Loucy (cell line): ENCODE data around the gene EREG.

ENCODE experiments used
- H2AFZ ChIP-seq: fragments of 200-600 bp; sonication (generic); 2 replicates; pipeline ENCODE4 v1.6.0; 2016; ENCODE audit warnings: antibody characterized with exemption, mild to moderate bottlenecking, low read length, moderate library complexity
- H3F3A ChIP-seq: fragments of 200-600 bp; 2 replicates; pipeline ENCODE4 v1.6.0; 2016; ENCODE audit warnings: antibody characterized with exemption, low read depth, mild to moderate bottlenecking
- H3K27me3 ChIP-seq: fragments of 200-600 bp; sonication (generic); 2 replicates; pipeline ENCODE4 v1.6.1; 2014; ENCODE audit warnings: low read length, mild to moderate bottlenecking; ENCODE audit not compliant: insufficient read depth, poor library complexity, severe bottlenecking
- H3K36me3 ChIP-seq: fragments of 200-600 bp; sonication (generic); 2 replicates; pipeline ENCODE4 v1.6.1; 2016; ENCODE audit warnings: low read length; ENCODE audit not compliant: insufficient read depth
- H3K4me1 ChIP-seq: fragments of 200-600 bp; sonication (generic); 2 replicates; pipeline ENCODE4 v1.5.1; 2014; ENCODE audit warnings: low read length, mild to moderate bottlenecking; ENCODE audit not compliant: insufficient read depth, poor library complexity, severe bottlenecking
- H3K4me2 ChIP-seq: fragments of 200-600 bp; sonication (generic); 2 replicates; pipeline ENCODE4 v1.6.0; 2014; ENCODE audit warnings: antibody characterized with exemption, low read length, low read depth, mild to moderate bottlenecking; ENCODE audit not compliant: poor library complexity, severe bottlenecking
- H3K4me3 ChIP-seq: fragments of 200-600 bp; sonication (generic); 2 replicates; pipeline ENCODE4 v1.5.1; 2014; ENCODE audit warnings: low read length, mild to moderate bottlenecking, mixed read lengths; ENCODE audit not compliant: poor library complexity, severe bottlenecking
- H3K79me2 ChIP-seq: fragments of 200-600 bp; sonication (generic); 2 replicates; pipeline ENCODE4 v1.6.1; 2014; ENCODE audit warnings: low read length; ENCODE audit not compliant: insufficient read depth
- H3K9ac ChIP-seq: fragments of 200-600 bp; sonication (generic); 2 replicates; pipeline ENCODE4 v1.6.0; 2014; ENCODE audit warnings: mild to moderate bottlenecking, low read depth, low read length, moderate library complexity; ENCODE audit not compliant: poor library complexity, severe bottlenecking
- H3K9me2 ChIP-seq: fragments of 200-600 bp; sonication (generic); replicated peaks from 2 replicates; pipeline ENCODE4 v1.6.1; 2016; ENCODE audit warnings: low read depth, low read length, mixed read lengths
- H3K9me3 ChIP-seq: fragments of 200-600 bp; sonication (generic); 2 replicates; pipeline ENCODE4 v1.6.1; 2014; ENCODE audit warnings: mild to moderate bottlenecking, antibody characterized with exemption, low read length, low read depth; ENCODE audit not compliant: insufficient read depth
- H4K20me1 ChIP-seq: fragments of 200-600 bp; sonication (generic); 2 replicates; pipeline ENCODE4 v1.6.0; 2014; ENCODE audit warnings: antibody characterized with exemption, low read length, mild to moderate bottlenecking; ENCODE audit not compliant: insufficient read depth, poor library complexity, severe bottlenecking
- CTCF ChIP-seq: fragments of 200-600 bp; sonication (generic); conservative IDR thresholded peaks from 2 replicates; pipeline ENCODE4 v1.5.1; 2014; ENCODE audit warnings: mild to moderate bottlenecking, antibody characterized with exemption, low read length
- EZH2phosphoT487 ChIP-seq: fragments of 200-600 bp; IDR thresholded peaks from 2 replicates; pipeline ENCODE4 v1.6.1; 2018; ENCODE audit warnings: antibody characterized with exemption, mild to moderate bottlenecking, moderate library complexity, borderline replicate concordance

The EREG gene

GRCh38 chr4:74420863-74421262 lies 55.9 kb downstream of the EREG start:
- Histone ChIP-seq H2AFZ (no peak overlapping the region), H4K20me1 (no peaks in the 10 kb centered on the region), H3K36me3 (no peaks in the 10 kb centered on the region), H3K4me1 (no peaks in the 10 kb centered on the region), H3K4me3 (no peak overlapping the region), H3K4me2 (no peak overlapping the region), H3K9me2 (no peaks in the 10 kb centered on the region), H3F3A (no peaks in the 10 kb centered on the region), H3K9me3 (no peaks in the 10 kb centered on the region), H3K27me3 (peaks cover 24% of the 10 kb centered on the region), H3K79me2 (no peaks in the 10 kb centered on the region), H3K9ac (no peak overlapping the region)
- TF ChIP-seq CTCF = no peak
- no peak for TF ChIP-seq EZH2phosphoT487

- Histone ChIP-seq H3K9me2 (no peaks in the 10 kb centered on the region), H2AFZ (no peak overlapping the region), H3K79me2 (no peaks in the 10 kb centered on the region), H3K4me1 (no peaks in the 10 kb centered on the region), H3K4me3 (no peak overlapping the region), H3K4me2 (no peak overlapping the region), H3K27me3 (peaks cover 28% of the 10 kb centered on the region), H4K20me1 (no peaks in the 10 kb centered on the region), H3K9me3 (no peaks in the 10 kb centered on the region), H3F3A (no peaks in the 10 kb centered on the region), H3K36me3 (no peaks in the 10 kb centered on the region), H3K9ac (no peak overlapping the region)
- TF ChIP-seq EZH2phosphoT487 (no peak), CTCF (no peak)
Measured at GRCh38 chr4:74423104-74423503, 58.2 kb downstream of the EREG start.

GRCh38 chr4:74424111-74424510 lies 59.2 kb downstream of the EREG start:
- no peak for TF ChIP-seq EZH2phosphoT487
- no peak for TF ChIP-seq CTCF
- H3K4me3 ChIP-seq = no peak overlapping the region
- no peak overlapping the region for H3K9ac ChIP-seq
- H3K79me2 ChIP-seq = no peaks in the 10 kb centered on the region
- no peaks in the 10 kb centered on the region for H4K20me1 ChIP-seq
- no peaks in the 10 kb centered on the region for H3K4me1 ChIP-seq
- no peaks in the 10 kb centered on the region for H3F3A ChIP-seq
- H3K36me3 ChIP-seq = no peaks in the 10 kb centered on the region
- no peaks in the 10 kb centered on the region for H3K9me3 ChIP-seq
- no peaks in the 10 kb centered on the region for H3K9me2 ChIP-seq
- peaks cover 28% of the 10 kb centered on the region for H3K27me3 ChIP-seq
- H2AFZ ChIP-seq = no peak overlapping the region
- H3K4me2 ChIP-seq = no peak overlapping the region
